GM12872 (cell line): ENCODE measurements around the gene GPR156.

Source experiments
- TF ChIP-seq, protein P1 (sequence below): IDR thresholded peaks from 3 replicates; pipeline ENCODE4 v1.5.1; 2011; ENCODE audit warnings: low read depth, mild to moderate bottlenecking, low read length, moderate library complexity; ENCODE audit not compliant: insufficient read depth

The GPR156 gene

DNA sequence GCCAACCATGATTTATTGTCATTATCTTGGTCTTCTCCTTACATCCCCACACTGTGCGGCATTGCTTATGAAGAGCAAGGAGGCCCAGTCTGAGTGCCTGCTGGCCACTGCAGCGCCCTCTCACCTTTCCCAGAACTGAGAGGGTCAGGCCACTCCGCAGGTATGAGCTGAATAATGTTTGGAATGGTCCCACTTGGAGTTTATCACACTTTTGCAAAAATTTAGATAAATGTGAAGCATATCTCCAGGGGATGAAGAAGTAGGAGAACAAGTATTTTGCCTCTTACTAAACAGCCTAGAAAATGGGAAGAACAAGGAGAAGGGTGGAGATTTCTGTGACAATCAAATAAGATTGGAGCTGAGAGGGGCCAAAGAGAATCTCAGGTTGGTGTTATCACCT lies 116.4 kb downstream of the GPR156 start:
- TF ChIP-seq, protein P1, sequence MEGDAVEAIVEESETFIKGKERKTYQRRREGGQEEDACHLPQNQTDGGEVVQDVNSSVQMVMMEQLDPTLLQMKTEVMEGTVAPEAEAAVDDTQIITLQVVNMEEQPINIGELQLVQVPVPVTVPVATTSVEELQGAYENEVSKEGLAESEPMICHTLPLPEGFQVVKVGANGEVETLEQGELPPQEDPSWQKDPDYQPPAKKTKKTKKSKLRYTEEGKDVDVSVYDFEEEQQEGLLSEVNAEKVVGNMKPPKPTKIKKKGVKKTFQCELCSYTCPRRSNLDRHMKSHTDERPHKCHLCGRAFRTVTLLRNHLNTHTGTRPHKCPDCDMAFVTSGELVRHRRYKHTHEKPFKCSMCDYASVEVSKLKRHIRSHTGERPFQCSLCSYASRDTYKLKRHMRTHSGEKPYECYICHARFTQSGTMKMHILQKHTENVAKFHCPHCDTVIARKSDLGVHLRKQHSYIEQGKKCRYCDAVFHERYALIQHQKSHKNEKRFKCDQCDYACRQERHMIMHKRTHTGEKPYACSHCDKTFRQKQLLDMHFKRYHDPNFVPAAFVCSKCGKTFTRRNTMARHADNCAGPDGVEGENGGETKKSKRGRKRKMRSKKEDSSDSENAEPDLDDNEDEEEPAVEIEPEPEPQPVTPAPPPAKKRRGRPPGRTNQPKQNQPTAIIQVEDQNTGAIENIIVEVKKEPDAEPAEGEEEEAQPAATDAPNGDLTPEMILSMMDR, result no peak

DNA sequence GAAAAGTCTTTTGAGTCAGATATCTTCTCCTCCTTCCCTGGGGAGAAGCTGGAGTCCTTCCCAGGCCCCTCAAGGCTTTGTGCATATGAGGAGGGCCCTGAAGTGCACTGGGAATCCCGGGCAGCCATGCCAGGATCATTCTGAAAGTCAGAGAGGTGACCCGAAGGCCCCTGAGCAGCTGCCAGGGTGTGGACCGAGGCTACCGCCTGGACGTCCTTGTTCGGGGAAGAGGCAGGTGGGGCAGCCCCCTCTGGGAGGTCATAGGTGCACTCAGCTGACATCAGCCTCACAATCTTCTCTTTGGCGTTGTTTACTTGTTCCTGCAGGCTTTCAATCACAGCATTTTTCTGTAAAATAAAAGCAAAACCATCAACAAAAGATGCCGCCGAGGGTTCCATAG lies 117.0 kb downstream of the GPR156 start:
- TF ChIP-seq, protein P1, result no peak

DNA sequence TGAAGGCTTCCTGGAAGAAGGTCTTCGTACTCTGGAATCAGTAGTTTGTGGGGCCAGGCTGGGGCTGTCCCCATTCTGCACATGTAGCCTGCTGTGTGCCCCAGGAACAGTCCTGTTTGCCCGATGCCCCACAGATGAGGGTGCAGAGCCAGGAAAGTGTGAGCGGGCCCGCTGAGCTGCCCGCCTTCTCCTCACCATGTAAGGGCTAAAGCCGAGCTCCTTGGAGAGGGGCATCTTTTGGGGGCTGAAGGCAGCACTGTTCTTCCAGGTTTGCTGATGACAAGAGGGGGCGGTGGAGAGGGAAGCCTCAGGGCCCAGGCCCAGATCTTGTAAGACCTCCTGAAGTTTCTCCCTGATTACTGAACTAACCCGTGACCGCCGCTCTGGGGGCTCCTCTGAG lies 117.5 kb downstream of the GPR156 start:
- TF ChIP-seq, protein P1, result no peak

- TF ChIP-seq, protein P1, result no peak
Observed at GRCh38 chr3:120163816-120164215, 121.2 kb downstream of the GPR156 start.

GRCh38 chr3:120163026-120163425 lies 122.0 kb downstream of the GPR156 start:
- TF ChIP-seq, protein P1, result no peak

DNA sequence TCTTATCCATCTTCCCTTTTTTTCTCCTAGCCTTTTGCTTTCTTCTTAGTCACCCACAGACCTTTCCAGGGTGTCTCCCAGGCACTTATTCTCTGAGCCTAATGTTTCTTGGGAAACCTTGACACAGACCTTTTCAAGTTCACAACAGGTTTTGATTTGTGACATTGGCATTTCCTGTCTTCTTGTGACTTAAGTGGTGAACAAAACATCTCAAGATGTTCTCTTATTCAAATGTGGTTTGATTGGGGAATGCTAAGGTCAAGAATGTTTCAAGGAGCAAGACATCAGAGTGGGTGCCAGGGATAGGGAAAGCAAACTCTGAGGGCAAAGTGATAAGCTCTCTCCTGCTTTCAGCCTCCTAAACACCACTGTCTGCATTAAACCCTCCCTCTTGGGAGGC lies 122.6 kb downstream of the GPR156 start:
- TF ChIP-seq, protein P1, result no peak

DNA sequence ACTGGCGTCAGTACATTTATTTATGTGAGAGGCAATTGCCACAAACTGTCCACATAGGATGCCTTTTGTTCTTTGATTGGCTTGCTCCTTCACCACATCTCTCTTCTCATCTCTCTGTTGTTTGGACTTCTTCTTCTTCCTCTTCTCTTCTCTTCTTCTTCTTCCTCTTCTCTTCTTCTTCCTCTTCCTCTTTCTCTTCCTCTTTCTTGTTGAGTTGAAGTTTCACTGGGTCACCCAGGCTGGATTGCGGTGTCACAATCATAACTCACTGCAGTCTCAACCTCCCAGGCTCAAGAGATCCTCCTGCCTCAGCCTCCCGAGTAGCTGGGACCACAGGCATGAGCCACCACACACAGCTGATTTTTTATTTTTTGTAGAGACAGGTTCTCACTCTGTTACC lies 123.1 kb downstream of the GPR156 start:
- TF ChIP-seq, protein P1, result no peak

GRCh38 chr3:120160050-120160449 lies 125.0 kb downstream of the GPR156 start:
- TF ChIP-seq, protein P1, result no peak
